Endothelial cell of umbilical vein (primary cell): ENCODE results near the gene GRIA3. TPM values are rescaled to one million over a fixed set of nuclear protein-coding genes. Genes with fewer than 3 reads are reported as not detected.

Experiments used
- BruUV-seq: library from RNA; stranded (reverse); fragments of 400-500 nt; replicated peaks from 2 replicates; lab custom pipeline; 2021; lab: Mats Ljungman, UMichigan
- CTCF ChIA-PET: fragments of 300-600, 350-600 bp; sonication (Branson Sonifier 250); formaldehyde crosslinking; loops from one replicate; lab custom pipeline; 2021; ENCODE audit warnings: antibody characterized with exemption, inconsistent platforms; lab: Charles Lee
- POLR2A ChIA-PET: fragments of 300-600, 350-600 bp; sonication (Branson Sonifier 250); formaldehyde crosslinking; loops from one replicate; lab custom pipeline; 2021; ENCODE audit warnings: antibody characterized with exemption, inconsistent platforms; lab: Charles Lee
- DNase-seq: peaks from one replicate; pipeline ENCODE4 v3.0.0-alpha.2; 2011; ENCODE audit warnings: low read depth, low spot score
- FAIRE-seq: peaks from 2 replicates; lab custom pipeline; 2011; peaks lifted over from hg19 to GRCh38; lab: Jason Lieb, UNC
- H2AFZ ChIP-seq: 2 replicates; pipeline ENCODE4 v1.6.0; 2012; ENCODE audit warnings: low read depth, low read length, control low read depth, inconsistent platforms
- H3K27ac ChIP-seq: 2 replicates; pipeline ENCODE4 v1.5.1; 2011; ENCODE audit warnings: low read depth, mild to moderate bottlenecking, control low read depth, low read length, moderate library complexity; ENCODE audit not compliant: insufficient read depth
- H3K27me3 ChIP-seq, 2 experiments: 2 replicates each; pipeline versions ENCODE4 v1.6.0 to v1.6.1; 2011; ENCODE audit warnings: low read length in 2 of 2, mixed read lengths in 1 of 2; ENCODE audit not compliant: control insufficient read depth in 2 of 2, insufficient read depth in 2 of 2
- H3K36me3 ChIP-seq, 2 experiments: 2 replicates in 1 of 2; 3 replicates in 1 of 2; pipeline ENCODE4 v1.5.1; 2011; ENCODE audit warnings: low read length in 2 of 2, mild to moderate bottlenecking in 1 of 2, moderate library complexity in 1 of 2; ENCODE audit not compliant: control insufficient read depth in 2 of 2, insufficient read depth in 2 of 2; ENCODE audit errors: extremely low read depth in 1 of 2
- H3K4me1 ChIP-seq: 3 replicates; pipeline ENCODE4 v1.5.1; 2011; ENCODE audit warnings: mild to moderate bottlenecking, low read length; ENCODE audit not compliant: control insufficient read depth, insufficient read depth; ENCODE audit errors: extremely low read depth
- H3K4me2 ChIP-seq: 2 replicates; pipeline ENCODE4 v1.6.1; 2011; ENCODE audit warnings: low read length, control low read depth, mixed read lengths; ENCODE audit not compliant: insufficient read depth
- H3K4me3 ChIP-seq, 3 experiments: fragments of 200-600 bp in 1 of 3; sonication (generic), shearing (Covaris generic) in 1 of 3; replicated peaks in 1 of 3; 2 replicates each; pipeline ENCODE4 v1.5.1; 2011 to 2016; ENCODE audit warnings: control low read depth in 3 of 3, low read length in 3 of 3, mild to moderate bottlenecking in 2 of 3, inconsistent platforms in 1 of 3, low read depth in 1 of 3, moderate library complexity in 1 of 3; ENCODE audit not compliant: insufficient read depth in 1 of 3
- H3K79me2 ChIP-seq: 2 replicates; pipeline ENCODE4 v1.6.0; 2012; ENCODE audit warnings: low read length, inconsistent platforms; ENCODE audit not compliant: control insufficient read depth, insufficient read depth
- H3K9ac ChIP-seq: replicated peaks from 2 replicates; pipeline ENCODE3; 2011; ENCODE audit warnings: low read length, control low read depth; ENCODE audit not compliant: insufficient read depth; ENCODE audit errors: extremely low read depth
- H3K9me1 ChIP-seq: replicated peaks from 3 replicates; pipeline ENCODE4 v1.6.0; 2011; ENCODE audit warnings: mild to moderate bottlenecking, low read length; ENCODE audit not compliant: control insufficient read depth, insufficient read depth; ENCODE audit errors: extremely low read depth
- H3K9me3 ChIP-seq: replicated peaks from 2 replicates; pipeline ENCODE4 v1.5.1; 2012; ENCODE audit warnings: low read length, inconsistent platforms; ENCODE audit not compliant: control insufficient read depth, insufficient read depth
- H4K20me1 ChIP-seq: replicated peaks from 2 replicates; pipeline ENCODE3; 2011; ENCODE audit warnings: mild to moderate bottlenecking, low read length; ENCODE audit not compliant: control insufficient read depth, insufficient read depth; ENCODE audit errors: extremely low read depth
- CTCF ChIP-seq, 2 donors: IDR thresholded peaks; 1 replicate in 1 of 2; 2 replicates in 1 of 2; pipeline ENCODE4 v1.5.1; 2011; ENCODE audit warnings: low read length in 2 of 2, mild to moderate bottlenecking in 2 of 2, moderate library complexity in 2 of 2, control low read depth in 1 of 2, inconsistent platforms in 1 of 2, low read depth in 1 of 2; ENCODE audit not compliant: insufficient read depth in 1 of 2; ENCODE audit errors: extremely low read depth in 1 of 2
- EZH2 ChIP-seq: IDR thresholded peaks from 2 replicates; pipeline ENCODE4 v1.6.1; 2012; ENCODE audit warnings: borderline replicate concordance, low read depth, mild to moderate bottlenecking, moderate library complexity, low read length, inconsistent platforms; ENCODE audit not compliant: severe bottlenecking
- FOS ChIP-seq: IDR thresholded peaks from 2 replicates; pipeline ENCODE4 v1.6.1; 2011; ENCODE audit warnings: mild to moderate bottlenecking, low read length, moderate library complexity, borderline replicate concordance; ENCODE audit not compliant: insufficient read depth
- GATA2 ChIP-seq: IDR thresholded peaks from 2 replicates; pipeline ENCODE4 v1.7.0; 2011; ENCODE audit warnings: low read depth, mild to moderate bottlenecking, moderate library complexity, mixed read lengths, low read length; ENCODE audit not compliant: insufficient read length, insufficient read depth
- JUN ChIP-seq: IDR thresholded peaks from 2 replicates; pipeline ENCODE4 v1.6.1; 2011; ENCODE audit warnings: borderline replicate concordance, low read depth; ENCODE audit not compliant: insufficient read length, insufficient read depth
- MAX ChIP-seq: IDR thresholded peaks from 2 replicates; pipeline ENCODE4 v1.6.1; 2011; ENCODE audit not compliant: insufficient read depth, insufficient read length
- MYC ChIP-seq: IDR thresholded peaks from one replicate; pipeline ENCODE4 v1.6.1; 2011; ENCODE audit warnings: mild to moderate bottlenecking, low read depth, low read length
- POLR2A ChIP-seq: IDR thresholded peaks from 2 replicates; pipeline ENCODE4 v1.6.1; 2012; ENCODE audit warnings: low read depth, mild to moderate bottlenecking, control low read depth, low read length
- POLR2AphosphoS5 ChIP-seq: IDR thresholded peaks from 2 replicates; pipeline ENCODE4 v1.6.1; 2012; ENCODE audit warnings: low read depth, mild to moderate bottlenecking, control low read depth, low read length, moderate library complexity; ENCODE audit not compliant: insufficient read depth
- dilution Hi-C: fragments of 300-500 bp; cut with MboI; formaldehyde crosslinking; loops from one replicate; pipeline ENCODE4 v1.15.0; 2019; ENCODE audit warnings: low sequenced_read_pairs; ENCODE audit not compliant: extremely low pct_ligation_motif_present
- intact Hi-C: fragments of 100-400 bp; cut with micrococcal nuclease; formaldehyde crosslinking; loops from one replicate; pipeline ENCODE4 v1.10.0; 2022
- polyA plus RNA-seq, 4 experiments: library from polyadenylated mRNA; depleted of rRNA in 3 of 4; stranded (reverse) in 3 of 4; unstranded in 1 of 4; fragments of >200 nt; gene quantifications; 2 replicates each; pipeline versions ENCODE4 v1.2.1 to v1.2.3, GENCODE V29; 2011 to 2012; ENCODE audit warnings: missing spikeins in 1 of 4
- total RNA-seq: library from RNA; stranded (reverse); gene quantifications from 2 replicates; pipeline ENCODE4 v1.2.3, GENCODE V29; 2021

GRIA3 gene
- total and polyA plus RNA-seq, 2 donors (not counting 3 experiments of a cell fraction or from before 2014, with no cell fraction given), result not detected

GRCh38 chrX:123339221-123339905, 155.3 kb downstream of the GRIA3 start:
- no peak overlapping the region for H2AFZ ChIP-seq
- dilution Hi-C loops (no loop called here), intact Hi-C loops (no loop called here)
- no peaks in the 10 kb centered on the region for H3K27me3 ChIP-seq
- DNase-seq (no peak), FAIRE-seq (no peak)
- H3K9ac ChIP-seq, result no peak overlapping the region
- H3K27ac ChIP-seq, result no peak overlapping the region
- no peaks in the 10 kb centered on the region for H3K36me3 ChIP-seq
- TF ChIP-seq POLR2AphosphoS5, result no peak
- TF ChIP-seq GATA2, result no peak
- TF ChIP-seq MAX, result no peak
- no peak for TF ChIP-seq CTCF (IDR thresholded peaks at IDR 0.05; ENCODE audit: extremely low read depth in 1 of 2, insufficient read depth in 1 of 2, low read depth in 1 of 2, low read length in 2 of 2)
- no peak for TF ChIP-seq JUN
- no peak for TF ChIP-seq FOS
- no peak for TF ChIP-seq MYC
- no peak for TF ChIP-seq EZH2
- TF ChIP-seq POLR2A, result no peak
- no peaks in the 10 kb centered on the region for H3K9me3 ChIP-seq
- H3K4me3 ChIP-seq, result no peak overlapping the region
- CTCF ChIA-PET, result no interaction called here
- no TSS peak for BruUV-seq
- no peaks in the 10 kb centered on the region for H4K20me1 ChIP-seq
- H3K9me1 ChIP-seq, result no peaks in the 10 kb centered on the region
- no peaks in the 10 kb centered on the region for H3K4me1 ChIP-seq
- no peak overlapping the region for H3K4me2 ChIP-seq
- H3K79me2 ChIP-seq, result no peaks in the 10 kb centered on the region
- POLR2A ChIA-PET, result no interaction called here
